GM21423 (cell line): ENCODE results near the gene FECH.
"Not testable (repeated sequence)": the region's sequence is repeated elsewhere in the genome, so short reads cannot be mapped to it uniquely, and the experiment has no call there.

ENCODE experiments used
- ATAC-seq: cut with Tn5 transposase; IDR thresholded peaks from one replicate; pipeline ENCODE4 v1.9.1; 2021; ENCODE audit warnings: mild to moderate bottlenecking, moderate library complexity; ENCODE audit not compliant: unreplicated experiment

Gene FECH

GRCh38 chr18:57533868-57534510 lies 52.5 kb downstream of the FECH start:
- ATAC-seq = no peak

GRCh38 chr18:57533006-57533867 lies 53.3 kb downstream of the FECH start:
- no peak for ATAC-seq

- no peak for ATAC-seq
These were observed 57.4 kb downstream of the FECH start for GRCh38 chr18:57529151-57529550.

GRCh38 chr18:57527556-57528229 lies 58.8 kb downstream of the FECH start:
- no peak for ATAC-seq

GRCh38 chr18:57523171-57523956 lies 63.1 kb downstream of the FECH start:
- no peak for ATAC-seq

DNA sequence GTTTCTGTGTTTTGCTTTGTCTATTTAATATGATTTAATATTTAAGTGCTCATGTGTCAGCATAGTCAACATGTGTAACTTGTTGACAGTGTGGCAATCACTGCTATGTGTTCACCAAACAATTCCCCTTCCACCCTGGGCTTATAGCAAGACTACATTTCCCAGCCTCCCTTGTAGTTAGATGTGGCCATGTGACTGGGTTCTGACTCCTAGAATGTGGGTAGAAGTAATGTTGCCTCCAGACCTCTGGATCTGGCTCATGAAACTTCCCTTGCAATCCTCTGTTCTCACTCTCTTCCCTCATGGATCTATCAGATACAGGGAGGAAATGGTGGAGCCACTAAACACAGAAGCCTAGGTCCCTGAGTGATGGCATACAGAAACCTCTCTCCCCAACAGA lies 64.2 kb downstream of the FECH start:
- not testable (repeated sequence) for ATAC-seq

DNA sequence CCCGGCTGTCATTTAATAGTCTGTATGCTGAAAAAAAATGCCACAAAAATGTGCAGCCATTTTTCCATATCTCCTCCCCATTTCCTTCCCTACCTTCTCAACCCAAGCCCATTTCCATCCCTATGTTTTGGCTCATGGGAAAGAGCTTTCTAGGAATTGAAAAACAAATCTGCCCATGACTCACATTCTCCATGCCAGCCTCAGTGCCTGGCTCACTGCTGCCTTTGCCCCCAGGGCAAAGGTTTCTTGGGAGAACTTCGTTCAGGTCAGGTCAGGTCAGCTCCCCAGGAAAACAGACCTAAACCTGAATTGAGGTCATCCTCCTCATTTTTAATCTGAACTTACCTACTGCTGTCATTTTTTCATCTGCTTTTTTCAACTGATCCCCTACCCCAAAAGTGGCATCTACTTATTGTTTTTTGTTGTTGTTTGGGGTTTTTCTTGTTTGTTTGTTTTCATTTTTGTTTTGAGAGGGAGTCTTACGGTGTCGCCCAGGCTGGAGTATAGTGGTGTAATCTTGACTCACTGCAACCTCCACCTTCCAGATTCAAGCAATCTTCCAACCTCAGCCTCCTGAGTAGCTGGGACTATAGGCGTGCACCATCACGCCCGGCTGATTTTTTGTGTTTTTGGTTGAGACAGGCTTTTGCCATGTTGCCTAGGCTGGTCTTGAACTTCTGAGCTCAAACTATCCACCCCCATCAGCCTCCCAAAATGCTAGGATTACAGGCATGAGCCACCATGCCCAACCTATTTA lies 66.7 kb downstream of the FECH start:
- no peak for ATAC-seq

DNA sequence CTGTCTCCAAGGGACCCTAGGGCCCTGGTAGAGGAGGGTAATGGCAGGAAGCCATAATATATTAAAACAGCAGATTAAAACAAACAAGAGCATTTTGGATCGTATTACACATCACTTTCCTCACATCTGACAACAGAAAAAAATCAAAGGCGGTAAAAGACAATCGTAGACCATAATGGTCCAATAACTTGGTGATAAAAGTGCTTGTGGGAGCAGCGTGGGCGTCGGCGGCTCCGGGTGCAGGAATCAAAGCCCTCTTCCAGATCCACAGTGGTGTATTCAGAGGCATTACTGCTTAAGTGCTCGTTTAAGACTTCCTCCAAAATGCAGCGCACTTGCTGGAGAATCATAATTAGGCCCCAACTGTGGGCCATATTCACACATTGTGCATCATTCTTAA lies 68.0 kb downstream of the FECH start:
- ATAC-seq = no peak

GRCh38 chr18:57516056-57516455 lies 70.4 kb downstream of the FECH start:
- ATAC-seq = no peak

DNA sequence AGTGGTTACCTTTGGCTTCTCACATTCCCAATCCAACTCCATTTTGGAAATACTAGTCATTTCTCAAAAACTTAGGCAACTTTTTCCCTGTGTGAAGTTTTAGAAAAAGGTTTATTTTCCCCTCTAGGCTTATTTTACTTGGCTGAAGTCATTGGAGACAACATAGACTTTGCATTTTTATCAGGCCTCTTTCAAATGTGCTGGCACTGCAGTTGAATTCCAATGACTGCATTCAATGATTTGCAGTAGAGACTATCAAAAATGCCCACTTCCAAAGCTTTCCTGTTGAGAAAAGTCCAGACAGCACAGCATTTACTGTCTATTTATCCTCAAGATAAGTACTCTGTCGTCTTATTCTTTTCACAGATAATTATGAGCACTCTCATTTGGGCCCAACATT lies 81.3 kb downstream of the FECH start:
- no peak for ATAC-seq

DNA sequence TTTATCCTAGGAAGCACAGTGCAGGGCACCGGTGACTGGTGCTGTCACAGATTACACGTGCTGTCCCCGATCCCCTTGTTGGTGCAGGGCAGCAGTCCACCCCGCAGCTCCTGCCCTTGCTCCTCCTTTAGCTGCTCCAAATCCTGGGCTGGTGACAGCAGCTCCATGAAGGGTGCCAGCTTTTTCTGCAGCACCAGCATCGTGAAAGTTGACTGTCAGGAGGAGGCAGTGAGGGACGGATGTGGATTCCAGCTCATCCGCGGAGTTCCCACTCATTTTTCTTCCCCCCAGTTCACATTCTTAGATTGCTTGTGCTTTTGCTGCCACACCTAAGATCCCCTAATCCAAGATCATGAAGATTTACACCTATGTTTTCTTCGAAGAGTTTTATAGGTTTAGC lies 83.9 kb downstream of the FECH start:
- no peak for ATAC-seq

- no peak for ATAC-seq
These were observed 87.7 kb downstream of the FECH start for GRCh38 chr18:57498682-57499256.
